Activated naive CD4-positive, alpha-beta T cell treated with anti-CD3 and anti-CD28 coated beads, Interleukin-2, amount 50 U/mL, for 16 hours (primary cell): ENCODE results near the gene OSM.
"Not testable (repeated sequence)": the region's sequence is repeated elsewhere in the genome, so short reads cannot be mapped to it uniquely, and the experiment has no call there.

Source experiments
- DNase-seq: peaks from one replicate; pipeline ENCODE4 v3.0.0-alpha.2; 2020

The OSM gene

GRCh38 chr22:30224161-30224857 lies 42.3 kb downstream of the OSM start:
- no peak for DNase-seq

- DNase-seq, result no peak
These were observed 43.3 kb downstream of the OSM start for GRCh38 chr22:30223303-30223702.

- DNase-seq, result no peak
These were observed 44.3 kb downstream of the OSM start for GRCh38 chr22:30222321-30222720.

GRCh38 chr22:30221121-30221992 lies 45.3 kb downstream of the OSM start:
- DNase-seq, result peak; percentile 40

GRCh38 chr22:30220338-30221012 lies 46.2 kb downstream of the OSM start:
- DNase-seq, result no peak

- no peak for DNase-seq
These were observed 46.9 kb downstream of the OSM start for GRCh38 chr22:30219668-30220278.

- DNase-seq, result no peak
These were observed 47.5 kb downstream of the OSM start for GRCh38 chr22:30219049-30219654.

- no peak for DNase-seq
These were observed 48.7 kb downstream of the OSM start for GRCh38 chr22:30217698-30218560.

- no peak for DNase-seq
These were observed 49.9 kb downstream of the OSM start for GRCh38 chr22:30216710-30217109.

GRCh38 chr22:30216272-30216671 lies 50.4 kb downstream of the OSM start:
- DNase-seq, result not testable (repeated sequence)

- DNase-seq, result no peak
These were observed 51.8 kb downstream of the OSM start for GRCh38 chr22:30214703-30215407.

GRCh38 chr22:30212996-30213441 lies 53.6 kb downstream of the OSM start:
- DNase-seq, result no peak
